Measurements from ENCODE around the gene CALML5. TPM values are rescaled to one million over a fixed set of nuclear protein-coding genes. Genes with fewer than 3 reads are reported as not detected.

CALML5 gene
- total and polyA plus RNA-seq, 9 of the 15 experiments (the other 6 are each of a cell fraction or from before 2014, with no cell fraction given), result not detected

GRCh38 chr10:5461914-5462840, 37.2 kb downstream of the CALML5 start (continued):
- no peak for TF ChIP-seq ZNF318 (IDR thresholded peaks at IDR 0.05; ENCODE audit: borderline replicate concordance in 1 of 2, low read depth in 1 of 2)
- TF ChIP-seq CREB3 (tag; conservative IDR thresholded peaks at IDR 0.05; ENCODE audit: low read depth), result 0 out of 2 replicates have a peak, but pooled peaks have one; percentile 50
- TF ChIP-seq PRDM10 (IDR thresholded peaks at IDR 0.05; ENCODE audit: partially characterized antibody), result peak; percentile 31
- peak in 1 of 2 experiments; percentile 83; a peak in 2 of 4 replicates for TF ChIP-seq MAZ (CRISPR knock-in tag; conservative IDR thresholded peaks at IDR 0.05 in 1 of 2, IDR thresholded peaks at IDR 0.05 in 1 of 2)
- peak; percentile 72 for TF ChIP-seq TOE1 (IDR thresholded peaks at IDR 0.05; ENCODE audit: borderline replicate concordance)
- TF ChIP-seq TOE1 (CRISPR knock-in tag; IDR thresholded peaks at IDR 0.05; ENCODE audit: borderline replicate concordance, low read depth), result no peak
